B cell (primary cell): ENCODE measurements around the gene FAM8A1.

Source experiments
- EZH2 ChIP-seq: IDR thresholded peaks from 2 replicates; pipeline ENCODE4 v1.6.1; 2012; ENCODE audit warnings: borderline replicate concordance, low read depth, mild to moderate bottlenecking, moderate library complexity, low read length; ENCODE audit not compliant: insufficient read depth, poor library complexity, severe bottlenecking
- TF ChIP-seq, protein P1 (sequence below): fragments of 200-600 bp; IDR thresholded peaks from one replicate; pipeline ENCODE4 v1.8.0; 2022; ENCODE audit warnings: antibody characterized with exemption, mild to moderate bottlenecking

DNA sequence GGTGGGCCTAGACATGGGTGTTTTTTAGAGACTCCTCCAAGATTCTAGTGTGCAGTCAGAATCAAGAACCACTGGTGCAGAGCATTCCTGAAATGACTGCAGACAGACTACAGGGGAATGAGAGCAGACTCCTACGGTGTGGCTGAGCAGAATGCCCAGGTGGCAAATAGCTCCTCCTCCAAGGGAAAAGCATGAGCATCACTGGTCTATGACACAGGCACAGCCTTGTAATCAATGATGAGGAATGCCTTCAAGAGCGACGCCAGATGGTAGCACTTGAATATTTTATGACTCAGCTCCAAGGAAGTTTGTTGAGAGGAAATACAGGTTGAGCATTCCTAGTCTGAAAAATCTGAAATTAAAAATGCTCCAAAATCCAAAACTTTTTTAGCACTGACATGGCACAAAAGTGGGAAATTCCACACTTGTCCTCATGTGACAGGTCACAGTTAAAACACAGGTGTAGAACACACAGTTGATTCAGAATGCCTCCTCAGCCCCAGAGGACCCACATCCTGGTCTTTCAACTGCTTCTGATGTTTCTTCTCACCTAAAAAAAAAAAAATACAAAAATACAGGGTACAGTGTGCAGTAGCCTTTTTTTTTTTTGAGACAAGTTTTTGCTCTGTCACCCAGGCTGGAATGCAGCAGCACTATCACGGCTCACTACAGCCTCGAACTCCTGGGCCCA is 10.6 kb upstream of the FAM8A1 start:
- TF ChIP-seq, protein P1, sequence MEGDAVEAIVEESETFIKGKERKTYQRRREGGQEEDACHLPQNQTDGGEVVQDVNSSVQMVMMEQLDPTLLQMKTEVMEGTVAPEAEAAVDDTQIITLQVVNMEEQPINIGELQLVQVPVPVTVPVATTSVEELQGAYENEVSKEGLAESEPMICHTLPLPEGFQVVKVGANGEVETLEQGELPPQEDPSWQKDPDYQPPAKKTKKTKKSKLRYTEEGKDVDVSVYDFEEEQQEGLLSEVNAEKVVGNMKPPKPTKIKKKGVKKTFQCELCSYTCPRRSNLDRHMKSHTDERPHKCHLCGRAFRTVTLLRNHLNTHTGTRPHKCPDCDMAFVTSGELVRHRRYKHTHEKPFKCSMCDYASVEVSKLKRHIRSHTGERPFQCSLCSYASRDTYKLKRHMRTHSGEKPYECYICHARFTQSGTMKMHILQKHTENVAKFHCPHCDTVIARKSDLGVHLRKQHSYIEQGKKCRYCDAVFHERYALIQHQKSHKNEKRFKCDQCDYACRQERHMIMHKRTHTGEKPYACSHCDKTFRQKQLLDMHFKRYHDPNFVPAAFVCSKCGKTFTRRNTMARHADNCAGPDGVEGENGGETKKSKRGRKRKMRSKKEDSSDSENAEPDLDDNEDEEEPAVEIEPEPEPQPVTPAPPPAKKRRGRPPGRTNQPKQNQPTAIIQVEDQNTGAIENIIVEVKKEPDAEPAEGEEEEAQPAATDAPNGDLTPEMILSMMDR, result no peak
- TF ChIP-seq EZH2, result no peak
